Motor neuron (in vitro differentiated cells): ENCODE results near the gene PRR30. TPM values are rescaled to one million over a fixed set of nuclear protein-coding genes. Genes with fewer than 3 reads are reported as not detected.

ENCODE experiments used
- ATAC-seq, 8 experiments: fragments of 200-7000 bp; cut with Tn5 transposase; replicated peaks in 6 of 8; 2 replicates each; pipeline ENCODE4 v1.8.0; 2021; ENCODE audit warnings: mild to moderate bottlenecking in 8 of 8, moderate library complexity in 8 of 8
- H3K27ac ChIP-seq, 2 donors: fragments of 250-450 bp; sonication (Bioruptor Pico); 2 replicates each; pipeline ENCODE4 v1.9.0; 2021; ENCODE audit warnings: antibody characterized with exemption in 2 of 2, mild to moderate bottlenecking in 2 of 2, moderate library complexity in 1 of 2
- H3K4me1 ChIP-seq, 2 donors: fragments of 250-450 bp; sonication (Bioruptor Pico); replicated peaks in 1 of 2; 2 replicates each; pipeline ENCODE4 v1.6.1; 2021; ENCODE audit warnings: antibody characterized with exemption in 2 of 2, mild to moderate bottlenecking in 2 of 2, moderate library complexity in 1 of 2
- H3K4me3 ChIP-seq, 5 donors: fragments of 250-450 bp; sonication (Bioruptor Pico); 2 replicates each; pipeline ENCODE4 v1.9.0; 2021; ENCODE audit warnings: antibody characterized with exemption in 5 of 5, mild to moderate bottlenecking in 5 of 5, moderate library complexity in 4 of 5
- WGBS, 10 experiments: fragments of 450-650 bp; shearing (Covaris generic); methylation state at CpG; one replicate each; pipeline ENCODE4 v1.0.0; 2022; 5-methylcytosine and 5-hydroxymethylcytosine counted together
- in situ Hi-C, 9 experiments: fragments of 400-800 bp; cut with MboI; loops; one replicate each; pipeline ENCODE4 v1.15.0; 2021; ENCODE audit warnings: low sequenced_read_pairs in 9 of 9, low pct_unique_long_range_greater_than_20kb in 2 of 9; ENCODE audit not compliant: unreplicated experiment in 9 of 9
- total RNA-seq, 8 experiments: library from RNA; unstranded; fragments of 300-600 nt; gene quantifications; 2 replicates each; pipeline versions ENCODE4 v1.2.3 to v1.2.4, GENCODE V29; 2022

Gene PRR30
- total RNA-seq, 8 experiments from 2014 or later = 0.11 to 1.5 (median 0.32) TPM; not detected in 2

DNA sequence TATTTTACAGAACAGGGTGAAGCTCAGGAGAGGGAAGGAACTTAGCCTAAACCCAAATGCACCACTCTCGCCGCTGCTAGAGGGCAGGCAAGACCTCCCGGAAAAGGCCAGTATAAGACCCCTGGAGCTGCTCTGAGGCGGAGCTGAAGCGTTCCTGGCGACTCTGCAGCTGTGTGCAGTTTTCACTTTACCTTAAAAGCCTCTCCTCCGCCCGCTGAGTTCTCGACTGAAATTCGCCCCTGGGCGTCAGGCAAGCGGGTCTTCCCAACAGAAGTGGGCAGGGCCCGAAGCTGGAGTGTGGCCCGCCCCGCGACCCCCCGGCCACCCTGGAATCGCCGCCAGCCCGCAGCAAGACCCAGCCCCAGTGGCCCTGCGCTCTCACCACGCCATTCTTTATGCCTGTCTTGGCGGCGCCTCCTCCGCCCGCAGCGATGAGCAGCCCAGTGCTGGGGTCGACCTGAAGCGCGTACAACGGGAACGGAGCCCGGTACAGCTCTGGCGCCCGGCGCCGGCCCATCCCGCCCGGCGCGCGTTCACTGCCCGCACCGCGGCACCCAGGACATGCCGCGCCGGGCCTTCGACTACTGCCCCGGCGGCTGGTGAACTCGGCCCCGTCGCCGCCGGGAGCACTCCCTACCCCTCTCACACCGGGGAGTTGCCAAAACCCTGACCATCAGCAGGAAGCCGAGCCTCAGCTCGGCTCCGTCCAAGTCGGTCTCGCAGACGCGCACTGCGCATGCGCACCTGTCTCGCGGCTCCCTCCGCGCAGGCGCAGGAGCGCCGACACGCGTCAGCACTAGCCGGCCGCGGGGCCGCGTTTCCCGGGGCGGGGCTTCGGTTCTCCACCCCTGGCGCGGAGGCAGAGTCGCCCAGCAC is 5.1 kb downstream of the PRR30 start, which contains the start of gene PREB:
TSS of gene PREB (minus strand) at position 732 of the 876 bp plus-strand sequence. CDS start at position 517, 215 bp downstream.
- 0 to 20% (median 0%) methylated on average over 1 to 25 of the region's 86 CpGs; no CpG with 5 or more reads in 2 of the 10 experiments for WGBS, 10 experiments
- H3K4me3 ChIP-seq = peak within 1 kb of the TSS; percentile 71 to 93 (median 82)
- in situ Hi-C loops = no loop called here
- ATAC-seq = peak; percentile 89 to 96 (median 94)
- peak within 1 kb of the TSS; percentile 84 to 85 for H3K27ac ChIP-seq
- H3K4me1 ChIP-seq = peaks cover 7 to 11% of the 10 kb centered on the region in 2 donors

- peak in 1 of 8 experiments; percentile 2 for ATAC-seq
- H3K4me3 ChIP-seq = peak overlapping the region; percentile 71 to 93 (median 82)
- in situ Hi-C loops = no loop called here
- WGBS, 10 experiments = 9 to 90% (median 55%) methylated on average over 2 to 12 of the region's 14 CpGs; no CpG with 5 or more reads in 2 of the 10 experiments
- H3K27ac ChIP-seq = no peak overlapping the region
- peaks cover 7 to 11% of the 10 kb centered on the region in 2 donors for H3K4me1 ChIP-seq
These were observed 5.9 kb downstream of the PRR30 start for GRCh38 chr2:27133195-27133875.

GRCh38 chr2:27131429-27131828 is 7.8 kb downstream of the PRR30 start:
- 5 to 100% (median 83%) methylated on average over 1 to 4 of the region's 11 CpGs; no CpG with 5 or more reads in 3 of the 10 experiments for WGBS, 10 experiments
- peaks cover 7 to 11% of the 10 kb centered on the region in 2 donors for H3K4me1 ChIP-seq
- in situ Hi-C loops = no loop called here

GRCh38 chr2:27130396-27130795 is 8.8 kb downstream of the PRR30 start:
- in situ Hi-C loops = no loop called here
- ATAC-seq = no peak
- no peak overlapping the region for H3K27ac ChIP-seq
- no peak overlapping the region for H3K4me3 ChIP-seq
- H3K4me1 ChIP-seq = peaks cover 7 to 11% of the 10 kb centered on the region in 2 donors
- 88 to 100% (median 97%) methylated on average over 1 to 6 of the region's 10 CpGs; no CpG with 5 or more reads in 6 of the 10 experiments for WGBS, 10 experiments

More at GRCh38 chr2:27131429-27131828, 7.8 kb downstream of the PRR30 start:
- Histone ChIP-seq H3K27ac (no peak overlapping the region), H3K4me3 (no peak overlapping the region)
- no peak for ATAC-seq

GRCh38 chr2:27128668-27129571 is 10.3 kb downstream of the PRR30 start:
- Histone ChIP-seq H3K4me1 (peaks cover 7 to 10% of the 10 kb centered on the region in 2 donors), H3K27ac (no peak overlapping the region), H3K4me3 (no peak overlapping the region)
- in situ Hi-C loops = no loop called here
- WGBS, 10 experiments = 20 to 100% (median 82%) methylated on average over 1 to 7 of the region's 11 CpGs
- no peak for ATAC-seq

DNA sequence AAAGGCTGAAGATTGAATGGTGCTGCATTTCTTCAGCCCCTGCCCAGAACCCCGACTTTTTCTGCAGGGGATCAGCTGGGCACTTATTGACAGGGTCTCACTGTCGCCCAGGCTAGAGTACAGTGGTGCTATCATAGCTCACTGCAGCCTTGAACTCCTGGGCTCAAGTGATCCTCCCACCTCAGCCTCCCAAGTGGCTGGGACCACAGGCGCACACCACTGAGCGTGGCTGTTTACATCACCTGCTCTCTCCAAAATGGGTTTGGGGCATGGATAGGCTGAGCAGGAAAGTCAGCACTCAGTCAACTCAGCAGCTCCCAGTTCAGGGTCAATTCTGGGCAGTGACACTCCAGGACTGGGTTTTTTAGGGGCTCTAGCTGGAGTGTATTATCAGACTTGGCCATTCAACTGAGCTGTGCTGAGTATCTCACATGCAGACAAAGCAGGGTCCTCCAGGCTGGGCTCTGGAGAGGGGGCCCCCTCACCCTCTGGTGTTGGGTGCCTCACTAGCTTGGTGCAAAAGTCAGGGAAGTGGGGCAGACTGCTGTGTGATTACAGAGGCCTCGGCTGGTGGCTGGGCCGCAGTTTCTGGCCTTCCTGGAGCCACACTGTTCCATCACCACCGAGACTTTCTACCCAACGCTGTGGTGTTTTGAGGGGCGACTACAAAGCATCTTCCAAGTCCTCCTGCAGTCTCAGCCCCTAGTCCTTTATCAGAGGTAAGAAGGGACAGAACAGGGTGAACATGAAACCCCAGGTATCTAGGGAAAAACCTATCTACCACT is 11.1 kb downstream of the PRR30 start:
- in situ Hi-C loops = no loop called here
- no peak overlapping the region for H3K27ac ChIP-seq
- no peak overlapping the region for H3K4me3 ChIP-seq
- H3K4me1 ChIP-seq = peaks cover 2 to 10% of the 10 kb centered on the region in 2 donors
- no peak for ATAC-seq
- 66 to 100% (median 91%) methylated on average over 1 to 5 of the region's 9 CpGs; no CpG with 5 or more reads in 3 of the 10 experiments for WGBS, 10 experiments

GRCh38 chr2:27126252-27126710 is 12.9 kb downstream of the PRR30 start:
- no peak for ATAC-seq
- H3K4me1 ChIP-seq = peaks cover 4 to 11% of the 10 kb centered on the region in 2 donors
- in situ Hi-C loops = no loop called here
- WGBS, 10 experiments = 0 to 90% (median 46%) methylated on average over 1 to 3 of the region's 5 CpGs; no CpG with 5 or more reads in 1 of the 10 experiments
- no peak overlapping the region for H3K4me3 ChIP-seq
- no peak overlapping the region for H3K27ac ChIP-seq

GRCh38 chr2:27125104-27125503 is 14.1 kb downstream of the PRR30 start:
- in situ Hi-C loops = no loop called here
- H3K27ac ChIP-seq = no peak overlapping the region
- no peak for ATAC-seq
- WGBS, 10 experiments = 0 to 100% (median 45%) methylated on average over 1 to 3 of the region's 3 CpGs; no CpG with 5 or more reads in 2 of the 10 experiments
- peaks cover 4 to 11% of the 10 kb centered on the region in 2 donors for H3K4me1 ChIP-seq
- no peak overlapping the region for H3K4me3 ChIP-seq

DNA sequence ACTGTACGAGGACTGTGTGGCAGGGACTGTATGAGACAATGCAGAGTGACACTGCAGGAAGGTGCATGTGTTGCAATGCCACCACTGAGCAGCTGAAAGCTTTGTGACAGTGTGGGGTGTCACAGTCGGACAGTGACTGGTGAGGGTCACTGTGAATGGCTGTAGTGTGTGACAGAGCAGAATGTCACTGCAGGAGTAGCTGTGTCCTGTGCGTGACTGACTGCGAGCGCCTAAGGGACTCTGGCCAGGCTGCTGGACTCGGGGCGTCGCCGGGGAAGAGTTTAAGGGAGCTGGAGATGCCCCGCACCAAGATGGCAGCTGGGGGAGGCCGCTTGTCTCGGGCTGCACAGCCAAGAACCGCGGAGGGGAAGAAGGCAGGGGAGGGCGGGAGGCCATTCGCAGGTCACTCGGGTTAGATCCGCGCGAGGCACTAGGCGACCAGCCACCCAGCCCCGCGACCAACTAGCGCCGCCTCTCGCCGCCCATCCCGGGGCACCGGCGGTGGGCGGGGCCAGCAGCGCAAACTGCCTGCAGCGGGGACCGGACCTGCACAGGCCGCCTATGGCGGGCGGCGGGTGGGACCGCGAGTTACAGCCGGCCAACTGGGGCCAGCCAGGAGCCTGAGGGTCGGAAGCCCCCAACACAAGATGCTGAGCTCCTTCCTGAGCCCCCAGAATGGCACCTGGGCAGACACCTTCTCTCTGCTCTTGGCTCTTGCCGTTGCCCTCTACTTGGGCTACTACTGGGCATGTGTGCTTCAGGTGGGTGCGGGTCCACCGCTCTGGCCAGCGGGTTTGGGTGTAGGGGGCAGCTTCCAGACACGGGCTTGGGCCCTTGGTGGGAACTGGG is 15.7 kb downstream of the PRR30 start, which contains the start of gene ABHD1:
TSS of gene ABHD1 (plus strand) at position 514 of the 849 bp plus-strand sequence. CDS start at position 648, 134 bp downstream.
- no peak within 1 kb of the TSS for H3K27ac ChIP-seq

DNA sequence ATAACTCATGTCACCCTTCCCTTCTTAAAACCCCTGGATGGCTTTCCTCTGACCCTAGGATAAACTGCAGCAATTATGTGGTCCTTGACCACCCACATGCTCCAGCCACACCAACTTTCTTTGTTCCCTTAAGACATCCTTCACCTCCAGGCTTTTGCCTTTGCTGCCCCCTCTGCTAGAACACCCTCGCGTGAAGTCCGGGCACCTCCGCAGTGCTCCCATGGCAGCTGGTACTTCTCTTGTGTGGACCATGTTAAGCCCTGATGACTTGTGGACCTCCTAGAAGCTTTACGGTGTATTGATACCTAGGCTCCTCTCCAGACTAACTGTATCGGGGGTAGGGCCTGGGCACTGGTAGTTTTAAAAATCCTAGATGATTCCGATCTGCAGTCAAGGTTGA is 16.4 kb downstream of the PRR30 start:
- H3K27ac ChIP-seq = no peak overlapping the region
- ATAC-seq = no peak
- no peak overlapping the region for H3K4me3 ChIP-seq
- H3K4me1 ChIP-seq = peaks cover 4 to 21% of the 10 kb centered on the region in 2 donors
- WGBS, 10 experiments = 88 to 100% (median 97%) methylated on average over 2 to 4 of the region's 7 CpGs; no CpG with 5 or more reads in 6 of the 10 experiments
- in situ Hi-C loops = loop anchor here in 3 of 9 experiments (25.0 kb wide), 1 partner anchor 165 kb away; the partner anchor contains the start of genes DNAJC5G (in 3 of the 3) and TRIM54 (in 3 of the 3)

More for the DNA sequence above, 15.7 kb downstream of the PRR30 start, which contains the start of gene ABHD1:
- peaks cover 4 to 15% of the 10 kb centered on the region in 2 donors for H3K4me1 ChIP-seq
- ATAC-seq = peak; percentile 60 to 84 (median 74)
- H3K4me3 ChIP-seq = peak within 1 kb of the TSS; percentile 16 to 35 (median 20)
- in situ Hi-C loops = loop anchor here in 3 of 9 experiments (25.0 kb wide), 1 partner anchor 164 kb away; the partner anchor contains the start of genes DNAJC5G (in 3 of the 3) and TRIM54 (in 3 of the 3)
- WGBS, 10 experiments = 0 to 60% (median 40%) methylated on average over 1 to 11 of the region's 47 CpGs; no CpG with 5 or more reads in 4 of the 10 experiments
